LNCAP (cell line): ENCODE data around the gene RACGAP1.

Experiments
- TF ChIP-seq, protein P1 (sequence below): fragments of 450-650 bp; IDR thresholded peaks from 2 replicates; pipeline ENCODE4 v1.5.1; 2017; ENCODE audit warnings: mild to moderate bottlenecking

RACGAP1 gene

DNA sequence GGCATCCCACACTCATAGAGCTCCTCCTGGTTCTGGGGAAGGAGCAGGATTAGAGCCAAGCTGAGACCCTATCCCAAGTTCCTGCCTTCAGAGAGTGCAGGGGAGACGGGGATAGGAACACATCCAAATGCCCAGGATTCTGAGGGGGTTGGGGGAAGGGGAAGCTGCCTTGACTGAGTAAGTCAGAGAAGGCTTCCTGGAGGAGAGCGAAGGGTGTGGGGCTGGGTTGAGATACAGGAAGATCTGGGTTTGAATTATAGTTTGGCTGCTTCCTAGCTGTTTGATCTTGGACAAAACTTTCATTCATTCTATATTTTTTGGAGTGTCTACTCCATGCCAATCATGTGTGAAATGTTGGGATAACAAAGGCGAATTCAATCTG lies 82.8 kb downstream of the RACGAP1 start:
- TF ChIP-seq, protein P1, sequence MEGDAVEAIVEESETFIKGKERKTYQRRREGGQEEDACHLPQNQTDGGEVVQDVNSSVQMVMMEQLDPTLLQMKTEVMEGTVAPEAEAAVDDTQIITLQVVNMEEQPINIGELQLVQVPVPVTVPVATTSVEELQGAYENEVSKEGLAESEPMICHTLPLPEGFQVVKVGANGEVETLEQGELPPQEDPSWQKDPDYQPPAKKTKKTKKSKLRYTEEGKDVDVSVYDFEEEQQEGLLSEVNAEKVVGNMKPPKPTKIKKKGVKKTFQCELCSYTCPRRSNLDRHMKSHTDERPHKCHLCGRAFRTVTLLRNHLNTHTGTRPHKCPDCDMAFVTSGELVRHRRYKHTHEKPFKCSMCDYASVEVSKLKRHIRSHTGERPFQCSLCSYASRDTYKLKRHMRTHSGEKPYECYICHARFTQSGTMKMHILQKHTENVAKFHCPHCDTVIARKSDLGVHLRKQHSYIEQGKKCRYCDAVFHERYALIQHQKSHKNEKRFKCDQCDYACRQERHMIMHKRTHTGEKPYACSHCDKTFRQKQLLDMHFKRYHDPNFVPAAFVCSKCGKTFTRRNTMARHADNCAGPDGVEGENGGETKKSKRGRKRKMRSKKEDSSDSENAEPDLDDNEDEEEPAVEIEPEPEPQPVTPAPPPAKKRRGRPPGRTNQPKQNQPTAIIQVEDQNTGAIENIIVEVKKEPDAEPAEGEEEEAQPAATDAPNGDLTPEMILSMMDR: no peak

DNA sequence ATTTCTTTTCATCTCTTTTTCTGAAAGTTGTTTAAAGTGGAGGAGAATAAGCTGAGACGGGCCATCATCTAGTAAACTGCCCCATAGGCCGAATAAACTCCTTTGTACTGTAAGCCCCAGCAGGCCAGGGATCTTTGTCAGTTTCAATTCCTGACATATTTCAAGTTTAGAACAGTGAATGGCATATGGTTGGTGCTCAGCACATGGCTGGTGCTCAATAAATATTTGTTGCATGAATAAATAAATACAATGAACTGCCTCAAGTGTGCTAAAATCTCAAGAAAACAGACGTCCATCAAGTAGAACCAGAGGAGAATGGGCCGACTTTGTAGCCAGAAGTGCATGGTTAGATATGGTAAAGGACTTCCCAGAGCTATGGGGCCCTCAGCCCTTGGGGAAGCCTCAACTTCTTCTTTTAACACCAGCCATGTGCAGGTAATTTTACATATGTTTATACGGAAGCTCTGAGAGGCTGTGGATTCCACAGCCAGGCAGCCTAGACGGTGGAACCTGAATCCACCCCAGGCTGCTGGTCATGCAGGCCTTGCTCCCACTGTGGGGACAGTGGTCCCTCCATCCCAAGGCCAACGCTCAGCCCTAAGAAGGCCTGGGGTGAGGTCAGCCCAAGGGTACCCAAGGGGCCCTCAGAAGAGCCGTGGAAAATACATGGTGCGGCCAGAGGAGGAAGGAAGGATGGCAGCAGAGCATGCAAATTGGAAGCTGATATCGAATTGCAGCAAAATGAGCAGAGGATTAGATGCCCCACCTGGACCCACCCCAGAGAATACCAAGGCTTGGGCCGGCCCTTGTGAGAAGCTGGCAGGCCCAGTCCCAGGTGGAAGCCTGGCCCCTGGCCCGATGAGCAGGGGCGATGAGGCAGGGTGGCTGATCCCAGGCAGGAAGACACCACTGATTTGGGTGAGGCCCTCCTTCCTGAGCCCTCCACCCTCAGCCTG lies 83.5 kb downstream of the RACGAP1 start:
- TF ChIP-seq, protein P1: no peak

DNA sequence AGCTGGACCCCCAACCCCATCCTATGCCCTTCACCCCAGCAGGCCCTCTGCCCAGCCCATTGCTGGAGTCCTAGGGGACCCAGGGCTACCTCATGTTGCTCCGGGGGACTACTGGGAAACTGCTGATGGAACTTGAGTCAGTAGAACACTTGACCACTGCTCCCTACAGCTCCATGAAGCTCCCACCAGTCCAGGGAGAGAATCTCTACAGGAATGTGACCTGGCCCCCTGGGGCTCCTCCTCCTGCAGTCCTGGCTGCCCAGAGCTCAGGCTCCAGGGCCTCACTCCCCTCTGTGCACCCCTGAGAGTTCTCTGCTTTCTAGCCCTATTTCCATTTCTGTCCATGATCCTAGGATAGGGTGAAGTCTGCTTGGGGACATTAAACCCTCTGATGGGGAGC lies 85.6 kb downstream of the RACGAP1 start:
- TF ChIP-seq, protein P1: no peak

DNA sequence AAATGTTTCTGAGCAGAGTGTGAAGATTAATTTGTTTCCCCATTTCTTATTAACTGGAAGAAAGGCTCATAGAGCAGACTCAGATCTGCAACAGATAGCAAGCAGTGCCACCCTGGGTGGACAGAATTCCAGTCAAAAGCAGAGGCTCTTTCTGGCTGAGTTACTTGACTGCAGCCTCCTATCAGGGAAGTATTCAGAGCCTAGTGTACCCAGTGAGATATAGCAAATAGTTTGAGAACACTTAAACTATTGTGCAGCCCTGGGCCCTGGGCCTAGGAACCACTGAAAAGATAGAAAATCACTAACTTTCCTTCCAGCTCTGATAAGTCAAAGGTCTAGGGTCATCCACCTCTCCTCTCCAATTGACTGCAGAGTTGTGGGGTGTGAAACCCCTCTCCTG lies 86.0 kb downstream of the RACGAP1 start:
- TF ChIP-seq, protein P1: no peak
